Cerebellar cortex (tissue), 1 donor: Measurements from ENCODE around the gene TADA2B.

ENCODE experiments used
- DNase-seq: peaks from one replicate; pipeline ENCODE4 v3.0.0-alpha.2; 2015; ENCODE audit warnings: low spot score

Gene TADA2B

DNA sequence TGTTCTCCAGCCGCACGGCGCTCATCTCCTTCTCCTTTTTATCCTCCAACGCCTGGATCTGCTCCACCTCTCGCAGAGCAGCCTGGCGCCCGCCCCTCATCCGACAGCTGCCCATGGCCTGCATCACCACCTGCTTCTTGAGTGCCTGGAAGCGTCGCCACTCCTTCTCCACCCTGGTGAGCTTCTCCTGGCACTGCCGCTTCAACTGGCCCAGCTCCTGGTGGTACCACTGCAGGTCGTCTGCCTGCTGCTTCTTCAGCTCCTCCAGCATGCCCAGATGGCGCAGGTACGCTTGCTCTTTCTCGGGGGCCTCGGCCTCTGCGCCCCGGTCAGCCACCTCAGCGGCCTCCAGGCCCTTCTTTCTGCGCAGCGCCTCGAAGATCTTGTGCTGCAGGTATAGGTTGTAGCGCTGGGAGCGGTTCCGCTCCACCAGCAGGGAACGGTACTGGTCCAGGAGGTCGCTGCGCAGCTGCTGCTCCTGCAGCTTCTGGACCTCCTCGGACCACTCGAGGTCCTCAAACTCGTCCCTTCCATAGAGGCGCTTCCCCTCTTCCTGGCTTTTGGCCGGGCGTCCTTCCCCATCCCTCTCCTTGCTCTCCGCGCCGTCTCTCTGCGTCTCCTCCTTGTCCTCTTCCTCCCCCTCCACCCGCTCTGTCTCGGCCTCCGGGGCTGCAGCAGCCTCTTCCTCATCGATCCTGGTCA, 1.2 kb upstream of the TADA2B start:
- peak; percentile 58 for DNase-seq

DNA sequence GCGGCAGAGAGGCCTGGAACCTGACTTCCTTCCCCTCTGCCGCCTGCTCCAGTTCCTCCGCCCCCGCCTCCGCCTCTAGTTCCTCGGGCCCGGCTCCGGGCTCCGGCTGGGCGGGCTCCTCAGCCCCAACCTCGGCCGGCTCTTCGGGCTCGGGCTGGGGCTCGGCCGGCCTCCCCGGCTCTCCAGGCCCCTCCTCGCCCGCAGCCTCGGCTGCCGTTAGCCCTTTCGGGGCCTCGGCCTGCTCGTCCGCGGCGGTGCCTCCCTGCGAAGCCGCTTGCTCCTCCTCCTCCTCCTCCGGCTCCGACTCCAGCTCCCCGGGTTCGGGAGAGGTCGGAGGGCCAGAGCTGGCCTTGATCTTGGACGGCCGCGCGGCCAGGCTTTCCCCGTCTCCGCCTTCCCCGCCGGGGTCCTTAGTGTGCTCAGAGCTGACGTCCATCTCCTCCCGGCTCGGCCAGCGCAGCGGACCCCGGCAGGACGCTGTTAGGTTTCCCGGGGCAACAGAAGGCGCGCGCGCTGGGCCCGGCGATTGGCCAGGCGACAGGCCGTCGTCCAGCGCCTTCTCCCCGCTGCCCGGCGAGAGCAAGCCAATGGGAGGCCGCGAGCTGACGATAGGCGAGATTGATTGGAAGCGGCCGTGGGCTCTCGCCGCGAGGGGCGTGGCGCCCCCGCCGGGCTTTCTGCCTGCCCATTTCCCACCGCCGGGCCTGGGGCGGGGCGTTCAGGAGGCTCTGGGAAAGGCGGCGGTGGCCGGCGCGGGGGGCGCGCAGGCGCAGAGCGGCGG, 479 bp upstream of the TADA2B start:
- DNase-seq: peak; percentile 97

- no peak for DNase-seq
Measured at GRCh38 chr4:7044137-7044930, 1.2 kb downstream of the TADA2B start.

DNA sequence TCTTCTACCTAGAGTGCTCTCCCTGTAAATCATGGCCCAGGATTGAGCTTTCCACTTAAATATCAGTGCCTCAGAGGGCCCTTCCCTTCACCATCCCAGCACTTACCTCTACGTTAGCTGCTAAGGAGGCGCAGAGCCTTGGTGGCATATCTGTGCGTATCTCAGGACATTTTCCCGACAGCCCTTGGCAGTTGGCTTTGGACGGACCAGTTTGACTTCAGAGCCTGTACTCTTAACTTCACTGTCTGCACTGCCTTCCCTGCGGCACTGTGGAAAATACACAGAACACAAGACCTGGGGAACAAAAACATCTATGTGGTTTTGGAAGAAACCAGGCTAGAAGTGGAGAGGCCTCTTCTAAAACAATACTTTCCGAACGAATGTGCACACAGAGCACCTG, 2.4 kb downstream of the TADA2B start:
- DNase-seq: no peak

DNA sequence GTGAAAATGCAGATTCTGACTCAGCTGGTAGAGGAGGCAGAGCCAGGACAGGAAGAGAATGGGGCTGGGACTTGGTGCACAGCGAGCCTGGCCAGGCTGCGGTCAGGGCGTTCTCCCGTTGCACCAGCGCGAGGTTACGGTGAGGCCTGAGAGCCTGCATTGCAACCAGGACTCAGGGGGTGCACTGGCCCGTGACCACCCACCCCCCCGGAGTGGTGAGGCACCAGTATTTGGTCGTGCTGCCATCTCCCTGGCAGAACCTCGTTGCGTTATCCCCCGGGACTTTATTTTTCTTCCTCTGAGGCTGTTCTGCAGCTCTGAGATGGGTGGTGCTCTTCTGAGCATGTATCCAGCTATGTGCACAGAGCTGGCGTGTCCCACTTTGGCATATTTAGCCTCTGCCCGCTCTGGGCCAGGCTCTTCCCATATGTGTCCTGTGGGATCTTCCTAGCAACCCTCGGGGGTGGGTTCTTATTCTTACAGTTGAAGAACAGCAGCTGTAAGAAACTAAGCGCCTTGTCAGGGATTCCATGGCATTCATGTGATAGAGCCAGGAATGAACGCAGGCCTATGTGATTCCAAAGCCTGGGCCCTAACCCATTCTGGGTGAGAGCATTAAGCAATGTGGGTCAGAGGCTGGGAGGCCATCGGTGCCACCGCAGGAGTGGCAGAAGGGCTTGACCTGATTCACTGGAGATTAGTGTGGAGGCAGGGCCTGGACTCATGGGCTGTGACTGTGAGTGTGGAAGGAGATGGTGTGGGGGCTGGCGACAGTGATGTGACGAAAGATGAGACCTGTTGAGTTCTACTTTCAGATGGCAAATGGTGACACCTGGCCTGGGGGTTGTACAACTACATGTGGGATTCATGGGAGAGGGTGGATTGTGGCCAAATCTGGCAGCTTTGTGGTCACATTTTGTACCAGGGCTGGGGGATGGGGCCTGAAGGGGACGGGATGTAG, 3.1 kb downstream of the TADA2B start:
- DNase-seq: no peak

DNA sequence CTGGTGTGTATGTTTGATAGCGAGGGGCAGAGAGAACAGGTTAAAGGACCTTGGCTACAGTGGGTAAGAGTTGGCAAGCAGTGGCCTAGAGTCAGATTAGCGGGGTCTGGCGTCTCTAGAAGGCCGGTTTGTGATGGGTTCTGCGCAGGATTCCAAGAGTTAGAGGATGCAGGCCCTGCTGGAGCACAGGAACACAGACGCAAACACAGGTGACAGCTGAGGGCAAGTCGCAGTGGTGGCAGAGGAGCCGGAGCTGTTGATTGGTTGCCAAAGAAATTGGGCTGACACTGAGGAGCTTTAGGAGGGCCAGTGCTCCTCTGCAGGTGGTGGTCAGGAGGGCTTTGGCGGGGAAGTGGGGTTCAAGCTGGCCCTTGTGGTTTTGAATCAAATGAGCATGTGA, 3.8 kb downstream of the TADA2B start:
- no peak for DNase-seq

GRCh38 chr4:7048642-7049041, 5.5 kb downstream of the TADA2B start:
- no peak for DNase-seq

DNA sequence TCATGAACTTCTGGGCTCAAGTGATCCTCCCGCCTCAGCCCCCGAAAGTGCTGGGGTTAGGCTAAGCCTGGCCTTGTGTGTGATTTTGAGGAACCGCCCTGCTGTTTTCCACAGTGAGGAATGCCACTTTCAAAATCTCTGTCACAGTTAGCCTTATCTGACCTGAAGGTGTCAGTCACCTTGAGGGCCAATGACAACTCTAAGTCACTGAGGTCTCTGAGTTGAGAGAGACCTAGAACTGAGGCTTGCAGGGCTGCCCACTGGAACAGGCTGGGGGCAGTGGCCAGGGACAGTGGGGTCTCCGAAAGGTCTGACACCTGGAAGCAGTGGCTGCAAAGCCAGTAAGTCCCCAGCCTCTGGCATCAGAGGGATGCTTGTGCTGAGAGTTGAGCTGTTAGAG, 6.1 kb downstream of the TADA2B start:
- DNase-seq: no peak

DNA sequence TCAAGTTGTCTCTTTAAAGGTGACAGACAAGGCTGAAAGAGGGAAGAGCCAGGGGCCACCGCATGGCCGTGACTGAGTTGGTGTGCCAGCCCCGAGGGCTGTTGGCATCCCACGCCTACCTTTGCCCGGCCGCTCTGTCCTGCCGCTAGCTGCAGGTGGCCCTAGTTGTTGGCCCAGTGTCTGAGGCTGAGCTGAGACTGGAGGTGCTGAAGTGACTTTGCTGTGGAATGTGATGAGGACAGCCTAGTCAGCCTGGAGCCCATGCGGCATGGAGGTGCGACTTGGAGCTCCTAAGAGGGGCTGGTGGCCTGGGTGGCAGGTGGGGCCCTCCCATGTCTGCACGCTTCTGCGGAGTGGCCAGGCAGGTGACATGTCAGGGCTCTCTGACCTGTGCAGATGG, 6.6 kb downstream of the TADA2B start:
- DNase-seq: no peak

DNA sequence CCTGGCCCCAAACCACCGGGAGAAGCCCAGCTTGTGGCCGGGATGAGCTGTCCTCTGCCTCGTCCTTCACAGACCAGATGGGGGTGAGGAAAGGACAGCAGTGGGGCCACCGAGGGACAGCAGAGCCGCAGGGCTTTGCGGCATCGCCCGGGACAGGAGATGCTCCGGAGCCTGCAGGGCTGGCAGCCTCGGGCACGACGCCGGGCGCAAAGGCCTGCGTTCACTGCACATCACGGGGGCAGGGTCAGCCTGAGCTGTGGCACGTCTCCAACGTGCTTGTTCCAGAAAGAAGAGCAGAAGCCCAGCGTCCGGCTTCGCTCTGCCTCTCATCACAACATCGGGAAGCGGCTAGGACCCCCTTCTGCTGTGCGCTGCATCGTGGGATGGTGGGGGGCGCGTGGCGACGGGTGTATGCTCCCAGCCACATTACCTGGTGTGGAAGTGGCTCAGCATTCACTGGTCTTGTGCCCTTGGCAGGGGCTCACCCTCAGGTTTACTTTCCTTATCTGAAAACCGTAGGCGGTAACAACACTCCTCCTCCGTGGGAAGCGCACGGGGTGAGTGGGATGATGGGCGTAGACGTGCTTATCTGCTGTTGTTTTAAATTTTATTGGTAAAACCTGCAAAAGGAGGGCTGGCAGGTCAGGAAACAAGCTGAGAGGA, 7.4 kb downstream of the TADA2B start:
- no peak for DNase-seq

DNA sequence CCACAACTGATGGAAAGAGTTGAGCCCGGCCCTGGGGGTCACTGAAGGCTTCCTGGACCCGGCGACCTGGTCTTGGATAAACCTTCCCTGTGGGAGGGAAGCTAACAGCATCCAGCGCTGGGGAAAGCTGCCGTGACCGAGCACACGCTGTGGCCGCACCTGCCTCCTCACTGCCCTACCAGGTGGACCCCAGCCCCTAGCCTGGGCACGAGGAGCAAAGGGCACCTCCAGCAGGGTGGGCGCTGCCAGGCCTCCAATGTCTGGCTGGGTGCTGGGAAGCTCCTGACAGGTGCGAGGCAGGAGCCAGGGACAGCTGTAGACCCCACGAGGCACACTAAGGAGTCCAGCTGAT, 7.9 kb downstream of the TADA2B start:
- no peak for DNase-seq

DNA sequence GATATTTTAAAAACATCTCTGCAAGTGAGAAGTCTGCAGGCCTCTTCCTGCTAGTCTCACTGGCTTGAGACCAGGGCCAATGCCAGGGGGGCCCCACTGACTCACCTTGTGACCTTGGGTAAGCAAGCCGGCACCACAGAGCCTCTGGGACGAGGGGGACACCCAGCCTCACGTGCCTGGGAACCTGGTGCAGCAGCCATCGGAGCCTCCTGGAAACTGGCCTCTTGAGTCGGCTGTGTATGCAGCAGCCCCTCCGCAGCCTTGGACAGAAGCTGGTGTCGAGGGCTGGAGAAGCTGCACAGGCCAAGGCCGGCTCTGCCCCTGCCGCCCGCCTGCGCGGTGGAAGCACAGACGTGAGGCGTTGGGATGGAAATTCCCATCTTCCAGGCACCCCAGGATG, 8.7 kb downstream of the TADA2B start:
- DNase-seq: no peak

DNA sequence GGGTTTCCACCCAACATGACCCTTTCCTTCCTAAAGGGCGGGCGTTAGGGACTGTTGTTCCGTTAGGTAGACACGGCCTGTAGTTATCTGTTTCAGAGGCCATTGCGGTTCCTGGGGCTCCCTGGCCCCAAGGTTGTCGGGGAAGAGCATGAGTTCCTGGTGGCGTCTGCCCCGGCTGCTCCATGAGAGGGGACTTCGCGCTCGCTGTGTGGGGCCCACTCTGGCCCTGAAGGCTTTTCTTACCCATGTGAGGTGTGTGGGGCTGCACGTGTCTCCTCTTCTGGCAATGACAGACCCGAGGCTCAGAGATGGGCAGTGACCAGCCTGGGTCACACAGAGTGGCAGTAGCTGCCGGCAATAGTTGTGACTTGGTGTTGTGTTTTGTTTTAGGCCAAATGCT, 9.1 kb downstream of the TADA2B start:
- no peak for DNase-seq

DNA sequence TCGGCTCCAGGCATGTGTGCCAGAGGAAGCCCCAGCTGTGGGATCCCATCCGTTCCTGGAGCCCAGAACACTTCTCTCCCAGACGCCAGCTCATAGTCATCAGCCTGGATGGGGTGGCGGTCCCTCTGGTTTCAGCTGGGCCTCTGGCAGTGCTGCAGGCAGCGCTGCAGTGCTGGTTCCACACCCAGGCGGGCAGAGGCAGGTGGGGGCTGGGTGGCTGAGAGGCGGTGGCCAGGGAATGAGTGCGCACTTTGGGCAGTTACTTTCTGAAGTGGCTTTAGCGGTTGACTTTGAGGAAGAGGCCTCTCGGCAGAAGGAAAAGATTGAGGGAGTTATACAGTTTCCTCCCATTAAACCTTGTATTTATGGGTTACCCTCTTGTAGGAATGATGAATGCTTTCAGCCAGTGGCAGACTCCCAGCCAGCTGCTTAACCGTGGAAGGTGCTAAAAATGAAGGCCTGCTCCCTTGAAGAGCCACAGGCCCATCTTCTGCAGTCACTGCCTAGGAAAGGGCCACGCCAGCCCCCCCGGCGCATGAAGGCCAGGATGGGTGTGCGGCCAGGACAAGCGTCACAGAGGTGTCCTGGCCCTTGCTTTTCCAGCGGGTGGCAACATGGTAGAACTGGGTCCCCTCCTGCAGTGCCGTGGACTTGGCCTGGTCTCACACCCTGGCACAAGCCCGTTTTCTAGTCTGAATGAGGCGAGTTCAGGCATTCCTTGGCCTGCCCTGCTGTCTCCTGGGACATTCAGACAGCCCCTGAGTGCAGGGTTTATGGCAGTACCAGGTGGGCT, 9.9 kb downstream of the TADA2B start:
- DNase-seq: no peak

DNA sequence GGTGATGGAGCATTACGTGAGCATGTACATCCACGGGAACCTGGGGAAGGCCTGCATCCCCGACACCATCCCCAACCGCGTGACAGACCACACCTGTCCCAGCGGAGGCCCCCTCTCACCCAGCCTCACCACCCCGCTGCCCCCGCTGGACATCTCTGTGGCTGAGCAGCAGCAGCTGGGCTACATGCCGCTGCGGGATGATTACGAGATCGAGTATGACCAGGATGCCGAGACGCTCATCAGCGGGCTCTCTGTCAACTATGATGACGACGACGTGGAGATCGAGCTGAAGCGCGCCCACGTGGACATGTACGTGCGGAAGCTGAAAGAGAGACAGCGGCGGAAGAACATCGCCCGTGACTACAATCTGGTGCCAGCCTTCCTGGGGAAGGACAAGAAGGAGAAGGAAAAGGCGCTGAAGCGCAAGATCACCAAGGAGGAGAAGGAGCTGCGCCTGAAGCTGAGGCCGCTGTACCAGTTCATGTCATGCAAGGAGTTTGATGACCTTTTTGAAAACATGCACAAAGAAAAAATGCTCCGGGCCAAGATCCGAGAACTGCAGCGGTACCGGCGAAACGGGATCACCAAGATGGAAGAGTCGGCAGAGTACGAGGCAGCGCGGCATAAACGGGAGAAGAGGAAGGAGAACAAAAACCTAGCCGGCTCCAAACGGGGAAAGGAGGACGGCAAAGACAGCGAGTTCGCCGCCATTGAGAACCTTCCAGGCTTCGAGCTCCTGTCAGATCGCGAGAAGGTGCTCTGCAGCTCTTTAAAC, 11.1 kb downstream of the TADA2B start:
- no peak for DNase-seq

- no peak for DNase-seq
Measured at GRCh38 chr4:7055111-7055989, 12.2 kb downstream of the TADA2B start.

- no peak for DNase-seq
Measured at GRCh38 chr4:7055990-7056325, 12.8 kb downstream of the TADA2B start.

DNA sequence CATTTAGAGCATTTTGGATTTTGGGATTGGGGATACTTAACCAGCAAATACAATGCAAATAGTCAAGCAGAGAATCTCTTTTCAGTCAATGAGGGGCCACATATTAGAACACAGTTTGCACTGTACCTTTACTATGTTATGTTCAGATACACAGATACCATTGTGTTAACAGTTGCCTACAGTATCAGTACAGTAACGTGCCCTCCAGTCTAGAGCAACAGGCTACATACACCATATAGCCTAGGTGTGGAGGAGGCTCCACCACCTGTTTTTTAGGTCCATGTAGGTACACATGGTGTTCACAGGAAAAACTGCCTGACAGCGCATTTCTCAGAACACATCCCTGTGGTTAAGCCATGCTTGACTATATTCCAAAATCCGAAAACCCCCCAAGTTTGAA, 15.6 kb downstream of the TADA2B start:
- DNase-seq: no peak

GRCh38 chr4:7059662-7060061, 16.5 kb downstream of the TADA2B start:
- DNase-seq: no peak
